Fibroblast of lung (primary cell): ENCODE measurements around the gene CDK6.

Experiments used
- EZH2 ChIP-seq: IDR thresholded peaks from 2 replicates; pipeline ENCODE4 v1.5.1; 2012; ENCODE audit warnings: low read length, control low read depth, mild to moderate bottlenecking; ENCODE audit errors: missing control alignments
- TF ChIP-seq, protein P1 (sequence below), 2 donors: IDR thresholded peaks in 1 of 2; conservative IDR thresholded peaks in 1 of 2; 1 replicate in 1 of 2; 2 replicates in 1 of 2; pipeline ENCODE4 v1.5.1; 2011 to 2012; ENCODE audit warnings: low read length in 2 of 2, control low read depth in 1 of 2, inconsistent platforms in 1 of 2, low read depth in 1 of 2, mild to moderate bottlenecking in 1 of 2

DNA sequence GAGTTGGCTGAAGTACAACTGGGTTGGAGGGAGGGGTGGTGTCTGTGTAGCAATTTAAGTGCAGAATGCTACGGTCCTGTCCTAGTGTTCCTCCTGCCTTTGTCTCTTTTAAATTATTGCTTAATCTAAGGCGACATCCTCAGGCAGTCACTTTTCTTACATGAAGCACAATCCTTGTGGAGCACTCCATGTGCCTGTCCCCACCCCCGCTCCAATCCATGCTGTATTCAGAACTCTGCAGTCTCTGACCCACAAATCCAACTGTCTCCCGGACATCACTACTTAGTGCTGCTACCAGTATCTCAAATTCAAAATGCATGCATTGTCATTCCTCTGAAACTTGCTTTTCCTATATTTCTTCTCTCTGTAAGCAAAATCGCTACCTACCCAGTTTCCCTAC lies 154.7 kb downstream of the CDK6 start:
- TF ChIP-seq, protein P1, sequence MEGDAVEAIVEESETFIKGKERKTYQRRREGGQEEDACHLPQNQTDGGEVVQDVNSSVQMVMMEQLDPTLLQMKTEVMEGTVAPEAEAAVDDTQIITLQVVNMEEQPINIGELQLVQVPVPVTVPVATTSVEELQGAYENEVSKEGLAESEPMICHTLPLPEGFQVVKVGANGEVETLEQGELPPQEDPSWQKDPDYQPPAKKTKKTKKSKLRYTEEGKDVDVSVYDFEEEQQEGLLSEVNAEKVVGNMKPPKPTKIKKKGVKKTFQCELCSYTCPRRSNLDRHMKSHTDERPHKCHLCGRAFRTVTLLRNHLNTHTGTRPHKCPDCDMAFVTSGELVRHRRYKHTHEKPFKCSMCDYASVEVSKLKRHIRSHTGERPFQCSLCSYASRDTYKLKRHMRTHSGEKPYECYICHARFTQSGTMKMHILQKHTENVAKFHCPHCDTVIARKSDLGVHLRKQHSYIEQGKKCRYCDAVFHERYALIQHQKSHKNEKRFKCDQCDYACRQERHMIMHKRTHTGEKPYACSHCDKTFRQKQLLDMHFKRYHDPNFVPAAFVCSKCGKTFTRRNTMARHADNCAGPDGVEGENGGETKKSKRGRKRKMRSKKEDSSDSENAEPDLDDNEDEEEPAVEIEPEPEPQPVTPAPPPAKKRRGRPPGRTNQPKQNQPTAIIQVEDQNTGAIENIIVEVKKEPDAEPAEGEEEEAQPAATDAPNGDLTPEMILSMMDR (conservative IDR thresholded peaks at IDR 0.05 in 1 of 2, IDR thresholded peaks at IDR 0.05 in 1 of 2; ENCODE audit: low read depth in 1 of 2, low read length in 2 of 2) = no peak
- TF ChIP-seq EZH2 = no peak
